ENCODE results near the gene PUS1. TPM values are rescaled to one million over a fixed set of nuclear protein-coding genes. Genes with fewer than 3 reads are reported as not detected.

The PUS1 gene
- total and polyA plus RNA-seq, 8 donors = 7.6 to 35.4 (median 14.7) TPM

DNA sequence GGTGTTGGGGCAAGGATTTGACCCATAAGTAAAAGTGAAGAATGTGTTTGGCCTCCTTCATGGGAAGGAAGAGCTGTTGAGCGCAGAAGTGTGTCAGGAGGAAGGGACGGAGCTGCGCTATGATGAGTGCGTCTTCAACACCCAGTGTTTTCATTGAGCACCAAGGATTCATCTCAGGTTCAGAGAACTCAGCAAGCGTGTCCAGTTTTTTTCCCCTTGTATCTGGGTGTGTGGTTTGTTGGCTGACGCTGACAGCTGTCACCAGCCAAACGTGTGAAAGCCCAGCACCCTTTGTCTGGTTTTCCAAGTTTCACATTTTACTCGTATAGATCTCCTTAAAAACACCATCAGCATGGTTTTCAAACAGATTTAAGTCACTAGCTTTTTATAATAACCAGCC is 33.0 kb downstream of the PUS1 start:
- Histone ChIP-seq H3K27ac (no peak overlapping the region), H3K36me3 (peaks cover 0 to 6% (median 0%) of the 10 kb centered on the region in 3 donors), H3K4me3 (no peak overlapping the region), H3K4me1 (peaks cover 21 to 39% (median 31%) of the 10 kb centered on the region in 3 donors), H3K27me3 (no peaks in the 10 kb centered on the region), H3K9me3 (no peaks in the 10 kb centered on the region)
- 81 to 84% methylated on average over 8 of the region's 8 CpGs for WGBS, 2 donors
- TF ChIP-seq, protein P1, sequence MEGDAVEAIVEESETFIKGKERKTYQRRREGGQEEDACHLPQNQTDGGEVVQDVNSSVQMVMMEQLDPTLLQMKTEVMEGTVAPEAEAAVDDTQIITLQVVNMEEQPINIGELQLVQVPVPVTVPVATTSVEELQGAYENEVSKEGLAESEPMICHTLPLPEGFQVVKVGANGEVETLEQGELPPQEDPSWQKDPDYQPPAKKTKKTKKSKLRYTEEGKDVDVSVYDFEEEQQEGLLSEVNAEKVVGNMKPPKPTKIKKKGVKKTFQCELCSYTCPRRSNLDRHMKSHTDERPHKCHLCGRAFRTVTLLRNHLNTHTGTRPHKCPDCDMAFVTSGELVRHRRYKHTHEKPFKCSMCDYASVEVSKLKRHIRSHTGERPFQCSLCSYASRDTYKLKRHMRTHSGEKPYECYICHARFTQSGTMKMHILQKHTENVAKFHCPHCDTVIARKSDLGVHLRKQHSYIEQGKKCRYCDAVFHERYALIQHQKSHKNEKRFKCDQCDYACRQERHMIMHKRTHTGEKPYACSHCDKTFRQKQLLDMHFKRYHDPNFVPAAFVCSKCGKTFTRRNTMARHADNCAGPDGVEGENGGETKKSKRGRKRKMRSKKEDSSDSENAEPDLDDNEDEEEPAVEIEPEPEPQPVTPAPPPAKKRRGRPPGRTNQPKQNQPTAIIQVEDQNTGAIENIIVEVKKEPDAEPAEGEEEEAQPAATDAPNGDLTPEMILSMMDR (IDR thresholded peaks at IDR 0.05) = no peak
- intact Hi-C loops (cut with DNase I) = no loop called here
- no peak for FAIRE-seq
- no peak for DNase-seq
- no peak for ATAC-seq

GRCh38 chr12:131963381-131963780 is 34.3 kb downstream of the PUS1 start:
- Histone ChIP-seq H3K4me3 (no peak overlapping the region), H3K27me3 (no peaks in the 10 kb centered on the region), H3K36me3 (peaks cover 0 to 6% (median 0%) of the 10 kb centered on the region in 3 donors), H3K27ac (no peak overlapping the region), H3K4me1 (peaks cover 8 to 29% (median 19%) of the 10 kb centered on the region in 3 donors), H3K9me3 (no peaks in the 10 kb centered on the region)
- intact Hi-C loops (cut with DNase I) = no loop called here
- DNase-seq = no peak
- TF ChIP-seq, protein P1 (IDR thresholded peaks at IDR 0.05) = no peak
- ATAC-seq = no peak
- 81 to 85% methylated on average over 4 of the region's 4 CpGs for WGBS, 2 donors
- no peak for FAIRE-seq

DNA sequence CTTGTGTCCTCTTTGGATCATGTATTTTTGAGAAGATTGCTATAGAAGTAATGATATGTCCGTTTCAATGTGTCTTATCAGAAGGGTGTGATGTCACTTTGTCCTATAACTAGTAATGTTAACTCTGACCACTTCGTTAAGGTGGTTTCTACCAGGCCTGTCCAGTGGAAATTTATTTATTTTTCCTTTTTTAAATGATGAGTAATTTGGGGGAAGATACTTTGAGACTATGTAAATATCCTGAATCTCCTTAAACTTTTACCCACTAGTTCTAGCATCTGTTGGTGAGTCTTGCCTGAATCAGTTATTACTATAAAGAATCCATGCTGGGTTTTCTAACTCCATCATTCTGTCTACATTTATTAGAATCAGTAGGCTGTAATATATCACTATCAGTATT is 36.0 kb downstream of the PUS1 start:
- H3K4me1 ChIP-seq = peaks cover 0 to 13% (median 6%) of the 10 kb centered on the region in 3 donors
- H3K36me3 ChIP-seq = peaks cover 0 to 6% (median 0%) of the 10 kb centered on the region in 3 donors
- 61 to 67% methylated on average over 2 of the region's 2 CpGs for WGBS, 2 donors
- FAIRE-seq = no peak
- TF ChIP-seq, protein P1 (IDR thresholded peaks at IDR 0.05) = no peak
- ATAC-seq = no peak
- no peak overlapping the region for H3K4me3 ChIP-seq
- H3K9me3 ChIP-seq = no peaks in the 10 kb centered on the region
- intact Hi-C loops (cut with DNase I) = no loop called here
- no peaks in the 10 kb centered on the region for H3K27me3 ChIP-seq
- DNase-seq = no peak
- no peak overlapping the region for H3K27ac ChIP-seq

DNA sequence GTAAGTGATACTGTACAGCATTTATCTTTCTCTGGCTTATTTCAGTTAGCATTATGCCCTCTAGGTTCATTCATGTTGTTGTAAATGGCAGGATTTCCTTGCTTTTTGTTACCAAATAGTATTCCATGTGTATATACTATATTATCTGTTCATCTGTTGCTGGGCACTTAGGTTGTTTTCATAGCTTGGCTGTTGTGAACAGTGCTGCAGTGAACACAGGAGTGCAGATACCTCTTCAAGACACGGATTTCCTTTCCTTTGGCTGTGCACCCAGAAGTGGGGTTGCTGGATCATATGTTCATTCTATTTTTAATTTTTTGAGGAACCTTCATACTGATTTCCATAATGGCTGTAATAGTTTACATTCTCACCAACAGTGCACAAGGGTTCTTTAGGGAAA is 42.1 kb downstream of the PUS1 start:
- no peak for DNase-seq
- 60 to 68% methylated on average over 1 of the region's 1 CpG for WGBS, 2 donors

GRCh38 chr12:131975228-131975627 is 46.2 kb downstream of the PUS1 start:
- Histone ChIP-seq H3K4me3 (no peak overlapping the region), H3K4me1 (no peaks in the 10 kb centered on the region), H3K27ac (no peak overlapping the region), H3K27me3 (no peaks in the 10 kb centered on the region), H3K36me3 (peaks cover 0 to 2% (median 0%) of the 10 kb centered on the region in 3 donors), H3K9me3 (no peaks in the 10 kb centered on the region)
- intact Hi-C loops (cut with DNase I) = no loop called here
- 89 to 95% methylated on average over 8 of the region's 8 CpGs for WGBS, 2 donors
- FAIRE-seq (no peak), DNase-seq (no peak), ATAC-seq (no peak)
- TF ChIP-seq, protein P1 (IDR thresholded peaks at IDR 0.05) = no peak

More for the DNA sequence above, 42.1 kb downstream of the PUS1 start:
- no peaks in the 10 kb centered on the region for H3K27me3 ChIP-seq
- intact Hi-C loops (cut with DNase I) = no loop called here
- TF ChIP-seq, protein P1 (IDR thresholded peaks at IDR 0.05) = no peak
- no peaks in the 10 kb centered on the region for H3K9me3 ChIP-seq
- no peak overlapping the region for H3K27ac ChIP-seq
- ATAC-seq = no peak
- no peak for FAIRE-seq
- no peaks in the 10 kb centered on the region for H3K36me3 ChIP-seq
- H3K4me3 ChIP-seq = no peak overlapping the region
- H3K4me1 ChIP-seq = no peaks in the 10 kb centered on the region
